B cell (primary cell): ENCODE data around the gene RPS6KA1. TPM values are rescaled to one million over a fixed set of nuclear protein-coding genes. Genes with fewer than 3 reads are reported as not detected.

Source experiments
- ATAC-seq: fragments of 200-7000 bp; cut with Tn5 transposase; one replicate; pipeline ENCODE4 v1.10.0; 2021; ENCODE audit warnings: low read depth, mild to moderate bottlenecking, moderate number of reproducible peaks, moderate library complexity
- CTCF ChIA-PET: fragments of 350-600 bp; sonication (Branson Sonifier 250); formaldehyde crosslinking; loops from one replicate; lab custom pipeline; 2021; ENCODE audit warnings: antibody characterized with exemption, inconsistent platforms; lab: Charles Lee
- POLR2A ChIA-PET: fragments of 350-600 bp; sonication (Branson Sonifier 250); formaldehyde crosslinking; loops from one replicate; lab custom pipeline; 2021; ENCODE audit warnings: antibody characterized with exemption; lab: Charles Lee
- DNase-seq: peaks from one replicate; pipeline ENCODE4 v3.0.0; 2013
- H2AFZ ChIP-seq: 2 replicates; pipeline ENCODE4 v1.6.1; 2012; ENCODE audit warnings: mild to moderate bottlenecking, low read depth, low read length; ENCODE audit not compliant: insufficient read depth, poor library complexity, severe bottlenecking
- H3K27ac ChIP-seq, 2 donors: 1 replicate in 1 of 2; 2 replicates in 1 of 2; pipeline ENCODE4 v1.5.1; 2012 to 2013; ENCODE audit warnings: low read length in 2 of 2, mild to moderate bottlenecking in 2 of 2, moderate library complexity in 1 of 2
- H3K27me3 ChIP-seq, 4 experiments: fragments of 200-600 bp in 1 of 4; sonication (generic) in 1 of 4; replicated peaks in 1 of 4; 1 replicate in 2 of 4; 2 replicates in 2 of 4; pipeline versions ENCODE4 v1.6.1 to v1.7.0; 2013 to 2016; ENCODE audit warnings: low read length in 3 of 4, mild to moderate bottlenecking in 2 of 4, mixed read lengths in 1 of 4, moderate library complexity in 1 of 4; ENCODE audit not compliant: insufficient read depth in 4 of 4, control insufficient read depth in 3 of 4; ENCODE audit errors: control extremely low read depth in 1 of 4
- H3K36me3 ChIP-seq, 2 experiments: replicated peaks in 1 of 2; 1 replicate in 1 of 2; 2 replicates in 1 of 2; pipeline versions ENCODE4 v1.6.1 to v1.7.1; 2013; ENCODE audit warnings: low read length in 1 of 2; ENCODE audit not compliant: insufficient read depth in 2 of 2, control insufficient read depth in 1 of 2; ENCODE audit errors: control extremely low read depth in 1 of 2, extremely low read depth in 1 of 2
- H3K4me1 ChIP-seq, 2 donors: fragments of 200-600 bp in 1 of 2; sonication (generic) in 1 of 2; 1 replicate in 1 of 2; 2 replicates in 1 of 2; pipeline versions ENCODE4 v1.5.1 to v1.6.1; 2013 to 2017; ENCODE audit warnings: low read length in 2 of 2; ENCODE audit not compliant: control insufficient read depth in 2 of 2, insufficient read depth in 2 of 2
- H3K4me2 ChIP-seq: replicated peaks from 2 replicates; pipeline ENCODE3; 2012; ENCODE audit warnings: mild to moderate bottlenecking, low read depth, low read length; ENCODE audit not compliant: poor library complexity, severe bottlenecking
- H3K4me3 ChIP-seq, 5 experiments: fragments of 200-600 bp in 1 of 5; sonication (generic) in 1 of 5; 1 replicate in 3 of 5; 2 replicates in 2 of 5; pipeline versions ENCODE4 v1.5.1 to v1.7.0; 2011 to 2016; ENCODE audit warnings: low read length in 4 of 5, mild to moderate bottlenecking in 4 of 5, low read depth in 2 of 5, control low read depth in 1 of 5, moderate library complexity in 1 of 5; ENCODE audit not compliant: insufficient read depth in 1 of 5; ENCODE audit errors: control extremely low read depth in 1 of 5, extremely low read depth in 1 of 5
- H3K79me2 ChIP-seq: fragments of 200-600 bp; sonication (generic); one replicate; pipeline ENCODE4 v1.6.0; 2016; ENCODE audit warnings: low read length; ENCODE audit not compliant: control insufficient read depth, insufficient read depth
- H3K9ac ChIP-seq: fragments of 200-600 bp; sonication (generic); 2 replicates; pipeline ENCODE4 v1.6.1; 2017; ENCODE audit warnings: mild to moderate bottlenecking, low read length, moderate library complexity
- H3K9me3 ChIP-seq, 3 donors: one replicate each; pipeline versions ENCODE4 v1.6.1 to v1.7.1; 2013; ENCODE audit warnings: low read length in 2 of 3; ENCODE audit not compliant: control insufficient read depth in 2 of 3, insufficient read depth in 1 of 3; ENCODE audit errors: control extremely low read depth in 1 of 3
- H4K20me1 ChIP-seq: 2 replicates; pipeline ENCODE4 v1.6.0; 2012; ENCODE audit warnings: mild to moderate bottlenecking, low read length; ENCODE audit not compliant: insufficient read depth, control insufficient read depth, poor library complexity, severe bottlenecking
- H3K27ac Mint-ChIP-seq: one replicate; pipeline ENCODE4 v1.8.0; 2021; ENCODE audit warnings: mixed read lengths
- H3K27me3 Mint-ChIP-seq: one replicate; pipeline ENCODE4 v1.8.0; 2021; ENCODE audit warnings: mixed read lengths
- H3K4me1 Mint-ChIP-seq: one replicate; pipeline ENCODE4 v1.8.0; 2021; ENCODE audit warnings: mixed read lengths
- H3K4me3 Mint-ChIP-seq: one replicate; pipeline ENCODE4 v1.8.0; 2021; ENCODE audit warnings: mixed read lengths
- H3K9me3 Mint-ChIP-seq: one replicate; pipeline ENCODE4 v1.8.0; 2022; ENCODE audit warnings: mixed read lengths; ENCODE audit not compliant: insufficient read depth
- CTCF ChIP-seq: fragments of 200-600 bp; IDR thresholded peaks from one replicate; pipeline ENCODE4 v1.8.0; 2022; ENCODE audit warnings: antibody characterized with exemption, mild to moderate bottlenecking
- EZH2 ChIP-seq: IDR thresholded peaks from 2 replicates; pipeline ENCODE4 v1.6.1; 2012; ENCODE audit warnings: borderline replicate concordance, low read depth, mild to moderate bottlenecking, moderate library complexity, low read length; ENCODE audit not compliant: insufficient read depth, poor library complexity, severe bottlenecking
- WGBS: methylation state at CpG from one replicate; pipeline ENCODE4 v1.1.5; 2013; ENCODE audit warnings: missing lambda C conversion rate; ENCODE audit not compliant: insufficient coverage; 5-methylcytosine and 5-hydroxymethylcytosine counted together
- intact Hi-C: fragments of 100-400 bp; cut with micrococcal nuclease; formaldehyde crosslinking; loops from one replicate; pipeline ENCODE4 v1.10.0; 2022
- polyA plus RNA-seq: library from polyadenylated mRNA; depleted of rRNA; stranded (reverse); fragments of >200 nt; gene quantifications from 2 replicates; pipeline ENCODE4 v1.2.3, GENCODE V29; 2012
- total RNA-seq, 2 donors: library from RNA; stranded (reverse); fragments of 120-200 nt in 1 of 2; gene quantifications; 1 replicate in 1 of 2; 2 replicates in 1 of 2; pipeline versions ENCODE4 v1.2.3 to v1.2.4, GENCODE V29; 2013 to 2022

The RPS6KA1 gene
- total and polyA plus RNA-seq, 2 donors (not counting 1 experiment from before 2014, with no cell fraction given), result 72.0 to 99.9 TPM

DNA sequence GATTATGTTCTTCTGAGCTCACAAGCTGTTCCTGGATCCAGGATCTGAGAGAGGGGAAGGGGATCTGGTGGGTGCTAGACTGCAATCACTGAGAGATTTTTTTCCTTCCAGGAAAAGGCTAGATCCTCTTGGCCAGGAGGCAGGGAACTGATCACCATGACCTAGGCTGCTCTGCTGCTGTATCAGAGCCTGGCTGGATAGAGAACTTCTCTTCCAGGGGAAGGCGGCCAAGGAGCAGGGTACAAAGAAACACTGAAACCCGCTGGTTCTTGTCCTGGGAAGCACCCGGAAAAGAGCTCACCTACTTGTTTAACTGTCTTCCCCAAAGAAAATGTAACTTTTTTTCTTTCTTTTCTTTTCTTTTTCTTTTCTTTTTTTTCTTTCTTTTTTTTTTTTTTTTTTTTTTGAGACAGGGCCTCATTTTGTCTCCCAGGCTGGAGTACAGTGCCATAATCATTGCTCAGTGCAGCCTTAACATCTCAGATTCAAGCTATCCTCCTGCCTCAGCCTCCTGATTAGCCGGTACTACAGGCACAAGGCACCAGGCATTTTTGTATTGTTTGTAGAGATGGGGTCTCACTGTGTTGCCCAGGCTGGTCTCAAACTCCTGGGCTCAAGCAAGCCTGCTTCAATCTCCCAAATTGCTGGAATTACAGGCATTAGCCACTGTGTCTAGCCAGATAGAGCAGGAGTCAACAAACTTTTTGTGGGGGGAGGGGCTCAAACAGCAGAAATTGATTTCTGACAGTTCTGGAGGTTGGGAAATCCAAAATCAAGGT lies 12.4 kb upstream of the RPS6KA1 start:
- no peaks in the 10 kb centered on the region for H4K20me1 ChIP-seq
- no peaks in the 10 kb centered on the region for H3K9me3 ChIP-seq
- H3K4me3 Mint-ChIP-seq, result no peak overlapping the region
- ATAC-seq (no peak), DNase-seq (no peak)
- WGBS, result 100% methylated on average over 2 of the region's 4 CpGs
- H3K27me3 ChIP-seq, result no peaks in the 10 kb centered on the region
- TF ChIP-seq CTCF (no peak), EZH2 (no peak)
- intact Hi-C loops, result no loop called here
- no peaks in the 10 kb centered on the region for H3K79me2 ChIP-seq
- peaks cover 6% of the 10 kb centered on the region for H3K27me3 Mint-ChIP-seq
- H3K9me3 Mint-ChIP-seq, result no peaks in the 10 kb centered on the region
- H2AFZ ChIP-seq, result no peak overlapping the region
- H3K36me3 ChIP-seq, result no peaks in the 10 kb centered on the region
- H3K4me1 Mint-ChIP-seq, result no peaks in the 10 kb centered on the region
- H3K27ac Mint-ChIP-seq, result no peak overlapping the region
- CTCF ChIA-PET, result interaction anchor here (1.1 to 2.0 kb wide), 2 partner anchors 14 to 21 kb away, joined by 3 to 8 read pairs; no protein-coding TSS in a partner anchor
- no peak overlapping the region for H3K27ac ChIP-seq
- POLR2A ChIA-PET, result interaction anchor here (0.6 to 0.7 kb wide), 3 partner anchors 11 to 375 kb away, joined by 3 to 5 read pairs (median 4); no protein-coding TSS in a partner anchor
- H3K4me3 ChIP-seq, result no peak overlapping the region
- H3K4me1 ChIP-seq, result no peaks in the 10 kb centered on the region
- H3K9ac ChIP-seq, result no peak overlapping the region
- no peak overlapping the region for H3K4me2 ChIP-seq

DNA sequence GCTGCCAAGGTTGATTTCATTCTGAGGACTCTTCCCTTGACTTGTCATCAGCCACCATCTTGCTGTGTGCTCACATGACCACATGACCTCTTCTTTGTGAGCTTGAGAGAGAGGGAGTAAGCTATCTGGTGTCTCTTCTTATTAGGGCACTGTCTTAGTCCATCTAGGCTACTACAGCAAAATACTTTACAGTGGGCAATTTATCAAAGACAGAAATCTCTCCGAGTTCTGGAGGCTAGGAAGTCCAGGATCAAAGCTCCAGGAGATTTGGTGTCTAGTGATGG lies 11.9 kb upstream of the RPS6KA1 start:
- H3K9me3 ChIP-seq, result no peaks in the 10 kb centered on the region
- DNase-seq (no peak), ATAC-seq (no peak)
- no peak overlapping the region for H3K27ac ChIP-seq
- H2AFZ ChIP-seq, result no peak overlapping the region
- intact Hi-C loops, result no loop called here
- no peaks in the 10 kb centered on the region for H4K20me1 ChIP-seq
- ChIA-PET POLR2A (interaction anchor here (0.6 to 0.7 kb wide), 3 partner anchors 10 to 375 kb away, joined by 3 to 5 read pairs (median 4); no protein-coding TSS in a partner anchor), CTCF (interaction anchor here (1.1 to 2.0 kb wide), 2 partner anchors 14 to 21 kb away, joined by 3 to 8 read pairs; no protein-coding TSS in a partner anchor)
- Mint-ChIP-seq H3K27me3 (peaks cover 7% of the 10 kb centered on the region), H3K9me3 (no peaks in the 10 kb centered on the region), H3K4me1 (no peaks in the 10 kb centered on the region), H3K27ac (no peak overlapping the region), H3K4me3 (no peak overlapping the region)
- TF ChIP-seq CTCF (no peak), EZH2 (no peak)
- H3K27me3 ChIP-seq, result no peaks in the 10 kb centered on the region
- H3K4me3 ChIP-seq, result no peak overlapping the region
- H3K9ac ChIP-seq, result no peak overlapping the region
- H3K4me2 ChIP-seq, result no peak overlapping the region
- H3K79me2 ChIP-seq, result no peaks in the 10 kb centered on the region
- H3K36me3 ChIP-seq, result no peaks in the 10 kb centered on the region
- H3K4me1 ChIP-seq, result no peaks in the 10 kb centered on the region
- no CpG with 5 or more reads among the region's 1 CpG for whole genome bisulfite sequencing
